Left lung (tissue), 10 donors: Measurements from ENCODE around the gene ZNF423. TPM values are rescaled to one million over a fixed set of nuclear protein-coding genes. Genes with fewer than 3 reads are reported as not detected.
A peak's percentile ranks its signal among the peaks of the same experiment; 100 is the strongest.

Experiments
- ATAC-seq: fragments of 200-7000 bp; cut with Tn5 transposase; one replicate; pipeline ENCODE4 v1.9.1; 2020; ENCODE audit warnings: moderate library complexity
- DNase-seq, 4 donors: peaks; one replicate each; pipeline ENCODE4 v3.0.0-alpha.2; 2013 to 2020
- H3K27ac ChIP-seq, 2 donors: fragments of 200-600 bp; sonication (generic) in 1 of 2; one replicate each; pipeline versions ENCODE4 v1.5.0 to v1.8.0; 2020 to 2021
- H3K27me3 ChIP-seq, 2 donors: fragments of 200-600 bp; sonication (generic) in 1 of 2; one replicate each; pipeline versions ENCODE4 v1.5.0 to v1.8.0; 2020 to 2021
- H3K36me3 ChIP-seq, 2 donors: fragments of 200-600 bp; sonication (generic) in 1 of 2; one replicate each; pipeline versions ENCODE4 v1.5.0 to v1.8.0; 2020 to 2021
- H3K4me1 ChIP-seq, 2 donors: fragments of 200-600 bp; one replicate each; pipeline ENCODE4 v1.8.0; 2021
- H3K4me3 ChIP-seq, 2 donors: fragments of 200-600 bp; sonication (generic) in 1 of 2; one replicate each; pipeline versions ENCODE4 v1.5.0 to v1.8.0; 2020 to 2021; ENCODE audit warnings: mild to moderate bottlenecking in 1 of 2
- H3K9me3 ChIP-seq, 2 donors: fragments of 200-600 bp; sonication (generic) in 1 of 2; one replicate each; pipeline versions ENCODE4 v1.5.0 to v1.8.0; 2020 to 2021
- intact Hi-C, 2 donors: fragments of 100-400 bp; cut with DNase I; formaldehyde crosslinking; loops; one replicate each; pipeline versions ENCODE4 v1.11.2 to v1.14.2; 2022
- polyA plus RNA-seq, 6 donors: library from polyadenylated mRNA; unstranded; fragments of 120-200 nt; gene quantifications; one replicate each; pipeline ENCODE4 v1.2.1, GENCODE V29; 2013; ENCODE audit not compliant: insufficient read length in 6 of 6
- total RNA-seq, 2 donors: library from RNA; stranded (reverse); fragmentation: NEBNext Ultra II Directional; extraction: Animal tissue kit (Norgen Biotek cat#: 25700); gene quantifications; one replicate each; pipeline ENCODE4 v1.2.1, GENCODE V29; 2021
- TF ChIP-seq, protein P1 (sequence below), 2 donors: fragments of 200-600 bp; sonication (generic) in 1 of 2; IDR thresholded peaks; one replicate each; pipeline versions ENCODE4 v1.5.0 to v1.8.0; 2021; ENCODE audit warnings: antibody characterized with exemption in 2 of 2
- donor health status: DM: no; HTN: yes; CAD: no.
- donor health status: DM: no; HTN: no; CAD: no.

The ZNF423 gene
- total and polyA plus RNA-seq, 8 donors = 7.8 to 30.5 (median 26.6) TPM

DNA sequence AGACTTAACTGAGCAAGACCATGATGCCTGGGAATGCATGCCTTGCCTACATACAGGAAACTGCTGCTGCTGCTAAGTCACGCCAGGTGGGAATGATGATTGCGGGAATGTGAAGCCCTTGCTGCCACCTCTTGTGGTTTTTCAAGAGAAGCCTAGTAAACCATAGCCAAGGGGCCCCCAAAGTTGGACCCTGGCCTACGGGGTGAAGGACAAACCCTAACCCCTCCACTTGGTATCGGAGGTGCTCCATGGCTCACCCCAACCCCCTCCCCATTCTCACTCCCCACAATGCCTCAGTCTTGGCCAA lies 233.9 kb downstream of the ZNF423 start:
- intact Hi-C loops = no loop called here
- Histone ChIP-seq H3K27me3 (no peaks in the 10 kb centered on the region), H3K4me3 (no peak overlapping the region), H3K27ac (no peak overlapping the region), H3K9me3 (no peaks in the 10 kb centered on the region), H3K36me3 (no peaks in the 10 kb centered on the region), H3K4me1 (peaks cover 0 to 9% of the 10 kb centered on the region in 2 donors)
- ATAC-seq (no peak), DNase-seq (no peak)
- TF ChIP-seq, protein P1, sequence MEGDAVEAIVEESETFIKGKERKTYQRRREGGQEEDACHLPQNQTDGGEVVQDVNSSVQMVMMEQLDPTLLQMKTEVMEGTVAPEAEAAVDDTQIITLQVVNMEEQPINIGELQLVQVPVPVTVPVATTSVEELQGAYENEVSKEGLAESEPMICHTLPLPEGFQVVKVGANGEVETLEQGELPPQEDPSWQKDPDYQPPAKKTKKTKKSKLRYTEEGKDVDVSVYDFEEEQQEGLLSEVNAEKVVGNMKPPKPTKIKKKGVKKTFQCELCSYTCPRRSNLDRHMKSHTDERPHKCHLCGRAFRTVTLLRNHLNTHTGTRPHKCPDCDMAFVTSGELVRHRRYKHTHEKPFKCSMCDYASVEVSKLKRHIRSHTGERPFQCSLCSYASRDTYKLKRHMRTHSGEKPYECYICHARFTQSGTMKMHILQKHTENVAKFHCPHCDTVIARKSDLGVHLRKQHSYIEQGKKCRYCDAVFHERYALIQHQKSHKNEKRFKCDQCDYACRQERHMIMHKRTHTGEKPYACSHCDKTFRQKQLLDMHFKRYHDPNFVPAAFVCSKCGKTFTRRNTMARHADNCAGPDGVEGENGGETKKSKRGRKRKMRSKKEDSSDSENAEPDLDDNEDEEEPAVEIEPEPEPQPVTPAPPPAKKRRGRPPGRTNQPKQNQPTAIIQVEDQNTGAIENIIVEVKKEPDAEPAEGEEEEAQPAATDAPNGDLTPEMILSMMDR (IDR thresholded peaks at IDR 0.05) = no peak

DNA sequence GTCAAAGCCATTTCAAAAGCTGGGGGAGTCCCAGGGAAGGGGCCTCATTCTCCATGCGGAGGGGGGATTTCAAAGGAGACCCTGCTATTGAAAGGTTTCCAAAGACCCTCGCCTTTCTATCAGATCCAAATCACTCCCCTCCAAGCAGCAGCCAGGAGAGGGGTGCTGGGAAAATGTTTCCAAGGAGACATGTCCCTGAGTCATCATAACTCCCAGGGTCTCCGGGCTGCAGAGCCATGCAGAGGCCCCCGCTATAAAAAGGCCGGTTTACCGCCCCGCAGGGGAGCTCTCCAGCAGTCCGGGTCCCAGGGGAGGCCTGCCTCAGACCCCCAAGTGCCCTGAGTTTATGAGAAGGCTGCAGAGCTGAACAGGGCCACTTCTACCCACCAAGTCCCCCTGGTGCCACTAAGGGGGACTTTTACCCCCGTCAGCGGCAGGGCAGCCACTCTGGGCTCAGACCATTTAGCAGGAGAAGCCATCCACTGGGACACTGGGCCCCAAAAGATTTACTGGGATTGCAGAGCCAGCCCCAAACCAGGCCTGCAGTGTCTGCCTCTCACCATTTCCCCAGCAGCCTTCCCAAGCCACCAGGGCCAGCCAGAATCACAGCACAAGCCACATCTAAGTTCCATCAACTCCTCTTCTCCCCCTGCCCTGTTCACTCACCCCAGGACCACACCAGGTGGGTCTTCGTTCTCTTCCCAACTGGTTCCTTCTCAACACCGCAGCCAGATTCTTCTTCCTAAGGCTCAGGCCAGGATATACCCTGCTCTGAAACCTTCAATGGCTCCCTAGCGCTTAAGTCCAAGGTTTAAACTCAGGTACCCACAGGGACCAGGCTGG lies 234.4 kb downstream of the ZNF423 start:
- DNase-seq (no peak), ATAC-seq (no peak)
- intact Hi-C loops = no loop called here

DNA sequence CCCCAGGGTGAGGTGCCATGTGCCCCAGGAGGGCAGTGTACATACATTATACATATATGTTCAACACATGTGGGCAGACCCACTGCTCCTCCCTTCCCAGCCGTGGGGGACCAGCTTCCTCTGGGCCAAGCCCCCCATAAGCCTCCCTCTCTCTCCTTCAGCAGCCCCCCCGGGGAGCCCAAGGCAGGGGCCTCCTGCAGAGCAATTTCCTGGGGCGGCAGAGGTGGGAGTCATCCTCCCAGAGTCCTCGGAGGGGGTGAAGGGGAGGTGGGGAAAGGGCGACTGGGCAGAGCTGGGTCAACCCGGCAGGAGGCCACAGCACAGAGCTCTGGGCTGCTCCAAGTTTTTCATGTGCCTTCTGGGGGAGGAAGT lies 235.1 kb downstream of the ZNF423 start:
- ATAC-seq = peak; percentile 11
- Histone ChIP-seq H3K4me3 (no peak overlapping the region), H3K27ac (no peak overlapping the region), H3K27me3 (no peaks in the 10 kb centered on the region), H3K36me3 (no peaks in the 10 kb centered on the region), H3K9me3 (no peaks in the 10 kb centered on the region), H3K4me1 (peaks cover 0 to 9% of the 10 kb centered on the region in 2 donors)
- TF ChIP-seq, protein P1 (IDR thresholded peaks at IDR 0.05) = no peak
- intact Hi-C loops = no loop called here
- DNase-seq = no peak

More for the DNA sequence above, 234.4 kb downstream of the ZNF423 start:
- Histone ChIP-seq H3K4me3 (no peak overlapping the region), H3K9me3 (no peaks in the 10 kb centered on the region), H3K27ac (no peak overlapping the region), H3K4me1 (peaks cover 0 to 9% of the 10 kb centered on the region in 2 donors), H3K27me3 (no peaks in the 10 kb centered on the region), H3K36me3 (no peaks in the 10 kb centered on the region)
- TF ChIP-seq, protein P1 (IDR thresholded peaks at IDR 0.05) = no peak

DNA sequence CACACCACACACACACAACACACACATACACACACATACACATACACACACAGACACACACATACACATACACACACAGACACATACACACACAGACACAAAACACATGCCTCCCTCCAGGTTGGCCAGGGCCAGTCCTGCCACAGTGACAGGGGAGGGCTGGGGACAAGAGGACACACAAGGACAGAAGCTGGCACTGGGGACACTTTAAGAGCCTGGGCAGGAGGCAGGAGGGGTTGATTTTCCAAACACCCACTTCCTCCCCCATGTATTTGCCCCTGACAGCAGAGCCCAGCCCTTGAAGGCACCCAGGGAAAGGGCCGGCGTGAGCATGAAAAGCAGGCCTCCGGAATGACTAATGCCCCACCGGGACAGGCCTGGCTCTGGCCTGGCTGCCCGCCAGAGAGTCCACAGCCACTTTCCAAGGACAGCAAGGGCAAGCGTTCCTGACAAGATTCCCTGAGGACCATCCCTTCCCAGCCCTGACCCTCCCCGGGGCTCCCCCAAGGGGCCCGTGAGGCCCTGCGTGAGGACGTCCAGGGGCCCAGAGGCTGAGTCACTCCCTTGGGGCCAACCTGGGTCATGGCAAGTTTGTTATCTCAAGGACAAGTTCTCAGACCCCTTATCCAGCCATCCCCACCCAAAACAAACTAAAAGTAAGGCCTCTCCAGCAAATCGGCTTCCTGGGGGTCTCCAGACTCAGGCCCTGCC lies 235.6 kb downstream of the ZNF423 start:
- TF ChIP-seq, protein P1 (IDR thresholded peaks at IDR 0.05) = no peak
- Histone ChIP-seq H3K36me3 (no peaks in the 10 kb centered on the region), H3K4me1 (peaks cover 0 to 9% of the 10 kb centered on the region in 2 donors), H3K27me3 (no peaks in the 10 kb centered on the region), H3K4me3 (no peak overlapping the region), H3K27ac (no peak overlapping the region), H3K9me3 (no peaks in the 10 kb centered on the region)
- DNase-seq (peak in 1 of 4 donors; percentile 53), ATAC-seq (peak; percentile 66)
- intact Hi-C loops = no loop called here

DNA sequence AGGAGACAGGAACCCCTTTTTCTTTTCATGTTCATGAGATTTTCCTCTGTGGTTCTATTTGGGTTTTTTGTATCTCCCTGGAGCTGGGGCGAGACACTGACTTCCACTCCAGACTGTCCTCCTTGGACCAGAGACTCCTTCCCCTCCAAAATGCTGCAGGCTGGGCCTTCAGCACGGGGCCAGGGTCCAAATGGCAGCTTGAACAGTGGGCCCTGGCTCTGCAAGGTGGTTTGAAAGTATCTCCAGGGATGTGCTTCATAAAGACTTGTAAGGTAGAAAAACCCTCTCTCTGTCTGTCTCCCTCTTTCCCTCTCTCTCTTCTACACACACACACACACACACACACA lies 236.1 kb downstream of the ZNF423 start:
- H3K27ac ChIP-seq = no peak overlapping the region
- no peaks in the 10 kb centered on the region for H3K36me3 ChIP-seq
- H3K27me3 ChIP-seq = no peaks in the 10 kb centered on the region
- DNase-seq = no peak
- H3K9me3 ChIP-seq = no peaks in the 10 kb centered on the region
- no peak for ATAC-seq
- intact Hi-C loops = no loop called here
- TF ChIP-seq, protein P1 (IDR thresholded peaks at IDR 0.05) = no peak
- H3K4me3 ChIP-seq = no peak overlapping the region
- H3K4me1 ChIP-seq = peaks cover 0 to 9% of the 10 kb centered on the region in 2 donors
